GM04504 (cell line): ENCODE data around the gene S100A4.
"Not testable (repeated sequence)": the region's sequence is repeated elsewhere in the genome, so short reads cannot be mapped to it uniquely, and the experiment has no call there.

Experiments used
- DNase-seq: peaks from one replicate; pipeline ENCODE4 v3.0.0-alpha.2; 2012; ENCODE audit warnings: low read depth

Gene S100A4

GRCh38 chr1:153567621-153568366 lies 22.2 kb upstream of the S100A4 start:
- no peak for DNase-seq

GRCh38 chr1:153566414-153567371 lies 21.1 kb upstream of the S100A4 start:
- DNase-seq: peak; percentile 98

- DNase-seq: peak; percentile 88
Measured at GRCh38 chr1:153565529-153566374, 20.1 kb upstream of the S100A4 start, which contains the start of gene S100A2. S100A2 (minus strand) TSS chr1:153565844; CDS start chr1:153563877, 1,967 bp downstream.

- DNase-seq: no peak
Measured at GRCh38 chr1:153563991-153564390, 18.4 kb upstream of the S100A4 start.

- no peak for DNase-seq
Measured at GRCh38 chr1:153563483-153563901, 17.9 kb upstream of the S100A4 start.

DNA sequence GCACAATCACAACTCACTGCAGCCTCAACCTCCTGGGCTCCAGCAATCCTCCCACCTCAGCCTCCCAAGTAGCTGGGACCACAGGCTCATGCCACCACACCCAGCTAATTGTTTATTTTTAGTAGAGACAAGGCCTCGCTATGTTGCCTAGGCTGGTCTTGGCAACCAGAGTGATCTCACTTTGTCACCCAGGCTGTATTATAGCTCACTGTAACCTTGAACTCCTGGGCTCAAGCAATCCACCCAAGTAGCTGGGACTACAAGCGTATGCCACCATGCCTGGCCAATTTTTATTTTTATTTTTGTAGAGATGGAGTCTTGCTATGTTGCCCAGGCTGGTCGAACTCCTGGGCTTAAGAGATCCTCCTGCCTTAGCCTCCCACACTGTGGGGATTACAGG lies 16.4 kb upstream of the S100A4 start:
- DNase-seq: not testable (repeated sequence)

DNA sequence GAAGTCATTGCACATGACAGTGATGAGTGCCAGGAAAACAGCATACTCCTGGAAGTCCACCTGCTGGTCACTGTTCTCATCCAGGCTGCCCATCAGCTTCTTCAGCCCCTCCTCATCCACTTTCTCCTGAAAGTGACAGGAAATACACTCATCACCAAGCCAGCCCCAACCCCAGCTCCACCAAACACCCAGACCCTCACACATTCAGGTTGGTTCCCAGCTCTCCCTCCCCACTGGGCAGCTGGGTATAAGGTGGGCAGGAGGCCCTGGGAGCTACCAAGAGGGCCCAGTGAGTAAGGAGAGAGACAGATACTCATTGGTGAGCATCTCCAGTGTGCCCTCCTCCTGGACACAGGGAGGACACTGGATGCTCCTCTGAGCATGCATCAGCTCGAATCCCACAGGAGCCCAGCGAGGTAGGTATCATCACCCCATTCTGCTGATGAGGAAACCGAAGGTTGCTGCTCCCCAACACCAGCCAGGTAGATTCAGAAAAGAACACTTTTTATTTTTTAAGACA lies 15.9 kb upstream of the S100A4 start:
- DNase-seq: no peak

GRCh38 chr1:153560771-153561465 lies 15.3 kb upstream of the S100A4 start:
- no peak for DNase-seq

GRCh38 chr1:153560241-153560640 lies 14.6 kb upstream of the S100A4 start:
- no peak for DNase-seq

- no peak for DNase-seq
Measured at GRCh38 chr1:153557877-153558276, 12.3 kb upstream of the S100A4 start.

DNA sequence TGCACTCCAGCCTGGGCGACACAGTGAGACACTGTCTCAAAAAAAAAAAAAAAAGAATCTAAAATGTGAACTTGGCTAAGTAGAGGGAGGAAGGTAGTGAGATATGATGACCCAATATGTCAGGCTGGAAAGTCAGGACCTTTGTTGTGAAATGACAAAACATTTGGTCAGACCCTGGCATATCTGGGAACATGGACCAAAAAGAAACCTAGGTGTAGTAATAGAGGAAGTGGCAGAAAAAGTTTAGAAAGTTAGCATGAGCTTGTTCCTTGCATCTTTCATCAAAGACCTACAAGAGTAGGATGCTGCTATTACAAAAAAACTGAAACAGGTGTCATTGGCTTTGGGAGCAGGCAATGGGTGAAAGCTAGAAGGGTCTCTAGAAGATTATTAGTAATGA lies 10.7 kb upstream of the S100A4 start:
- no peak for DNase-seq

GRCh38 chr1:153553830-153554541 lies 8.4 kb upstream of the S100A4 start:
- DNase-seq: no peak

DNA sequence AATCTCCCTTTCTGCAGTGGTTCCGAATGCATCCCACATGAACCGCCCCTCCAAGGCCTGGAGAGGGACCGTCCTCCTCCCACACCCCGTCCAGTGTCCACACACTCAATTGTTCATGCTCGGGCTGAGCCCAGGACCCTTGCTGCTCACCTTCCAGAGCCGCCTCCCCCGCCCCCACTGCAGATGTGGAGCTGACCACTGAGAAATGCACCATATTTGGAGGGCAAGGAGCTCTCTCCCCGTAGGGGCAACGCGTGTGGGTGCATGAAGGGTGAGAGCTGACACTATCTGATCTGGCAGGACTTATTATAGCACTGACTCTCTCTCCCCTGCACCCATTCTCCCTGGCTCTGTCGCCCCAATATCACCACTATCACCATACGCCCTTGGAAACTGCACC lies 7.5 kb upstream of the S100A4 start:
- DNase-seq: no peak

DNA sequence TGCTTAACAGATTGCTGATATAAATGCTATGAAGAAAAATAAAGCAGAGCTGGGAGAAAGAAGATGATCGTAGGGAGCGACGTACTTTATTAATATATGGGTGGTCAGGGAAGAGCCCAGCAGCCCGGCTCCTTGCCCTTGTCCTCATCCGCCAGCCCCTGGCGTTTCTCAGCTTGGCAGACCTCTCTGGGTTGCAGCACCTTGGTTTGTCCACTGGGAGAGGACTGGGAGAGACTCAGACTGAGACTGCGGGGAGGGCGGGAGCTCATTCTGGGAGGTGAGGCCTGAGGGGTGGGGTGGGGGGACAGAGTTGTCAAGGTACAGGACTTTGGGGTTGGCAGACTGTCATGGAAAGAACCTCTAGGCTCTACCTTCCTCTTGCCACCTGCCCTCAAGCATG lies 6.7 kb upstream of the S100A4 start:
- no peak for DNase-seq

GRCh38 chr1:153550827-153551500 lies 5.4 kb upstream of the S100A4 start:
- DNase-seq: no peak

DNA sequence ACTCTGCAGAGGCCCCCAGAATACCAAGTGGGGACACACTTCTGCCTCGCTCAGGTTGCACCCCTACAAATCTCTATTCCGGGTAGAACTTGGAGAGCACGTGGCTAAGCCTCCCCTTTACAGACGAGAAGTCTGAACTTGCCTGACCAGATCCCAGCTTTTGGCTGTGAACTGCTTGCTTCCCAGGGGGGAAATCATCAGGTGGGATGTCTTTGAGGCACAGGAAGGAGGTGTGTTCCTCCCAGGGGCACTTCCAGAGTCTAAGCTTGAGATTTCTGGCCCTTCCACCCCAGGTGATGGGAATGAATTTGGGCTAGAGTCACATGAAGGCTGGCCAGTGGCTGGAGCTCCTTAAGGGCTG lies 4.8 kb upstream of the S100A4 start:
- no peak for DNase-seq

- DNase-seq: no peak
Measured at GRCh38 chr1:153549741-153550397, 4.3 kb upstream of the S100A4 start.

GRCh38 chr1:153548722-153549688 lies 3.4 kb upstream of the S100A4 start, which contains the start of gene S100A3:
S100A3 (minus strand) TSS chr1:153549258; CDS start chr1:153548485, 773 bp downstream.
- peak; percentile 91 for DNase-seq
